22Rv1 (cell line): ENCODE results near the gene SLC22A1.

Source experiments
- ZFX ChIP-seq: fragments of 450-650 bp; IDR thresholded peaks from 2 replicates; pipeline ENCODE4 v1.6.1; 2017; ENCODE audit warnings: antibody characterized with exemption, borderline replicate concordance
- TF ChIP-seq, protein P1 (sequence below): fragments of 450-650 bp; IDR thresholded peaks from 2 replicates; pipeline ENCODE4 v1.5.1; 2017; ENCODE audit warnings: mild to moderate bottlenecking

GRCh38 chr6:160101277-160102205, 20.1 kb upstream of the SLC22A1 start:
- TF ChIP-seq, protein P1, sequence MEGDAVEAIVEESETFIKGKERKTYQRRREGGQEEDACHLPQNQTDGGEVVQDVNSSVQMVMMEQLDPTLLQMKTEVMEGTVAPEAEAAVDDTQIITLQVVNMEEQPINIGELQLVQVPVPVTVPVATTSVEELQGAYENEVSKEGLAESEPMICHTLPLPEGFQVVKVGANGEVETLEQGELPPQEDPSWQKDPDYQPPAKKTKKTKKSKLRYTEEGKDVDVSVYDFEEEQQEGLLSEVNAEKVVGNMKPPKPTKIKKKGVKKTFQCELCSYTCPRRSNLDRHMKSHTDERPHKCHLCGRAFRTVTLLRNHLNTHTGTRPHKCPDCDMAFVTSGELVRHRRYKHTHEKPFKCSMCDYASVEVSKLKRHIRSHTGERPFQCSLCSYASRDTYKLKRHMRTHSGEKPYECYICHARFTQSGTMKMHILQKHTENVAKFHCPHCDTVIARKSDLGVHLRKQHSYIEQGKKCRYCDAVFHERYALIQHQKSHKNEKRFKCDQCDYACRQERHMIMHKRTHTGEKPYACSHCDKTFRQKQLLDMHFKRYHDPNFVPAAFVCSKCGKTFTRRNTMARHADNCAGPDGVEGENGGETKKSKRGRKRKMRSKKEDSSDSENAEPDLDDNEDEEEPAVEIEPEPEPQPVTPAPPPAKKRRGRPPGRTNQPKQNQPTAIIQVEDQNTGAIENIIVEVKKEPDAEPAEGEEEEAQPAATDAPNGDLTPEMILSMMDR: no peak
- TF ChIP-seq ZFX: no peak
